NCI-H1092 (cell line): ENCODE data around the gene RBM47.

Experiments
- DNase-seq: peaks from one replicate; lab custom pipeline; 2025; lab: John Stamatoyannopoulos, UW

Gene RBM47

GRCh38 chr4:40586729-40587128, 42.9 kb downstream of the RBM47 start:
- DNase-seq, result no peak

DNA sequence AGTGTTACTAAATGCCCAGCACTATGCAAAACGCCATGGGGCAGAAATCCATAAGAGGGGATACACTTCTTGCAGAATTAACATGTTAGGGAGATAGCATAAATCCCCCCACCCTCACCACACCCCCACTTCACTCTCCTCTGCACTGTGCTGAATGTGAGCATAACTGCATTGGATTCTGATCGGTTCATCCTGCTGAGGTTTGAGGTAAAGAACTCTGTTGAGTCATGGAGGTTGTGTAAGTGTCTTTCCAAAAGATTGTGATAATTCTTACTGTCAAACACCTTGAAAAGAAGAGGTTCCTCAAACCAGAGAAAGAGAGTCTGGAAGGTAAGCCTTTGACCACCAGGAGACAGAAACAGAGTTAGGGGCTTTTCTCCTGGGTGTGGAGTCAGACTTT, 43.6 kb downstream of the RBM47 start:
- DNase-seq, result no peak

DNA sequence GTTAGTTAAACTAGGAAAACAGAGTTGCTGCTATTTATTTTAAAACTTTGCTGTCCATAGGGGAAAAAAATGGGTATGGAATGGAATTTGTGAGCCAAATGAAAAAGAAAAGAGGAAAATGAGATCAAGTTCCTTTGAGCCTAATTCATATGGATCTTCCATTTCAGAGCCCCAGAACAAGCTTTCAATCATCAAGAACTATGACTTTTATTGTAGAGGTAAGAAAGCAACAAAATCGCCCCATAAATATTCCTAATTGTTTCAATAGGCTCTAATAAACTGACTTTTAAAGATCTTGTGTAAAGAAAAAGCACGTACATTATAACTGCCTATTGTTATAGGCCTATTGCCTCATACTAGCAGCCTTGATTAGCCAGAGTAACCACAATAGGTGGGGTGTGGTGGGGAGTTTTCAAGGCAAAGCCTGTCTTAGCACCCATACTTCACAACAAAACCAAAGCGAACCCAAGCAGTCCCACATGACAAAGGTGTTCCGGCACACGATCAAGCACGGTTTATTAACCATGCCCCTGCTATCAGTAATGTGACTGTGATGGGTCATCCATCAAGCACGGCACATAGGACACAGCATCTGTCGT, 44.4 kb downstream of the RBM47 start:
- DNase-seq, result no peak

GRCh38 chr4:40584517-40585141, 45.0 kb downstream of the RBM47 start:
- DNase-seq, result no peak

DNA sequence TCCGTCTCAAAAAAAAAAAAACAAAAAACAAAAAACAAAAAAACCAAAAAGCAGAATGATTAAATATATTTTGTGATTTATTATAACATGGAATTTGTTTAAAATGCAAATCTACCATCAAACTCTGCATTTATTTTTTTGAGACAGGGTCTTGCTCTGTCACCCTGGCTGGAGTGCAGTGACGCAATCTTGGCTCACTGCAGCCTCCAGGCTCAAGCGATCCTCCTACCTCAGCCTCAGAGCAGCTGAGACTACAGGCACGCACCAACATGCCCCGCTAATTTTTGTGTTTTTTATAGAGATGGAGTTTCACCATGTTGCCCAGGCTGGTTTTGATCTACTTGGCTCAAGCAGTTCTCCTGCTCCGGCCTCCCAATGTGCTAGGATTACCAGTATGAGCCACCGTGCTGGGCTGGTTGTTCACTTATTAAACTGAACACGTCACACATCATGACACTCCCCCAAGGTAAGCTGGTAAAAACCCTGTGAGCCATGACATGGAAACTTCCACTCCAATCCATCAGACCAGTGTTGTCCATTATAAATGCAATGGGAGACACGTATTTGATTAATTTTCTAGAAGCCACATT, 45.7 kb downstream of the RBM47 start:
- DNase-seq, result no peak

DNA sequence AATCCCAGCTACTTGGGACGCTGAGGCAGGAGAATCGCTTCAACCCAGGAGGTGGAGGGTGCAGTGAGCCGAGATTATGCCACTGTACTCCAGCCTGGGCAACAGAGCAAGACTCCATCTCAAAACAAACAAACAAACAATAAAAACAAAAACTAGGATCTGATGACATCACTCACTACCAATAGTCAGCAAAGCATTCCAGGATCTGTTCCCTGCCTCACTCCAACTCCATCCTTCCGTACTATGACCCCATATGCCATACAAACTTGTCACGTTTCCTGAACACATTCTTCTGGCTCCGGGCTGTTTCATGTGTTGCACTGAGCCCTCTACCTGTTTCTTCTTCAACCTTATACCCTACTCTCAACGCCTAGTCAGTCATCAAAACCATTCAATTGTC, 47.3 kb downstream of the RBM47 start:
- DNase-seq, result no peak

- DNase-seq, result no peak
Observed at GRCh38 chr4:40581254-40582140, 48.2 kb downstream of the RBM47 start.

GRCh38 chr4:40579983-40580382, 49.7 kb downstream of the RBM47 start:
- no peak for DNase-seq

DNA sequence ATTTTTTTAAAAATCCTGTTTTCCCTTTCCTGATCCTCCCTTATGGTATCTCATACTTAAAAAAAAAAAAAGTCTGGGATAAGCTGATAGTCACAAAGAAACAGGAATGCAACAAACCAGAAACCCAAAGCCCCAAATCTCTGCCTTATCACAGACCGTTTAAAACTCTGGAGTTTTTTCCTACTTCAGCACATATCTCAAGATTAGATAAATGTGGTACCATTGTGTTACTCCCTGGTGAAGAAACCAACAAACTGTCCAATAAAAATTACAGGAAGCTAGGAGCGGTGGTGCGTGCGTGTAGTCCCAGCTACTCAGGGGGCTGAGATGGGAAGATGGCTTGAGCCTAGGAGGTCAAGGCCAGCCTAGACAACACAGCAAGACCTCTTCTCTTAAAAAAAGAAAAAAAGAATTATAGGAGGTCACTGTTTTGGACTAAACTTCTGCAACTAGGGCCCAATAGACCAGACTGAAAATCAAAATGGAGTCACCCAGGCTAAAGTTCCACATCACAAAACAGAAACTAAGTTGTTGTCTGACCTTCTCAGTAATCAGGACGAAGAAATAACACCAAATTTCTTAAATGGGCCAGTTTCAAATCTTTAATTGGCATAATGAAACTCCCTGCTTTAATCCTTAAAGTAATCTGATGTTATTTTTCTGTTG, 51.9 kb downstream of the RBM47 start:
- DNase-seq, result no peak

DNA sequence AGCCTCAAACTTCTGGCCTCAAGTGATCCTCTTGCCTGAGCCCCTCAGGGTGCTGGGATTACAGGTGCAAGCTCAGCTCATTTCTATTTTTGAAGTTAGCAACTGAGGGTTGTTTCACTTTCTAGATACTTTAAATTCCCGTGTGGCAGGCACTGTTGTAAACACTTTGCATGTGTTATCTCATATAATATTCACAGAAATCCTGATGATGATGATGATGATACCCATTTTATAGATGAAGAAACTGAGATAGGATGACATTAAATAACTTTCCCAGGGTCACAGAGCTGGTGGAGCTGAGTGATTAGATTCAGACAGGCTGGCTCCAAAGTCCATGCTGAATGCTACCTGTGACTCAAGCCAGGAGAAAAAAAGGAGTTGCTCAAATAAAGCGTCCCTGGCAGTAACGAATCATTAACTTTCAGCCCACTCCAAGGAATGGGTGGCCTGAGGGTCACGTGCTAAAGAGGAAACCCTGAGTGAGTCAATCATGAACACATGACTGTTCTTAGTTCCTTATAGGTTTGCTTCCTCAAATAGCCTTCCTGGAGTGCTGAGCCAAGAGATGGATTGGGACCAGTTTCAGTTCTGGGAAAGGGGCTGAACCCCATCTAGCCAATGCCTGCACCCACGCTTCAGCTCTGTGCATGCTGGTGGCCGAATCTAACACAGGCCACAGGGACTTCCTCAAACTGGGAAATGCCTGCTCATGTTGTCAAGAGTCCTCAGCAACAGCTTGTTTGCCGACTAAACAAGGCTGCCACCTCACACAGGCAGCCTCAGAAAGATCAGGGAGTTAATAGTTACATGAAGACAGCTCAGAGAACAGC, 52.8 kb downstream of the RBM47 start:
- peak; percentile 58 for DNase-seq

GRCh38 chr4:40575846-40576245, 53.8 kb downstream of the RBM47 start:
- no peak for DNase-seq

DNA sequence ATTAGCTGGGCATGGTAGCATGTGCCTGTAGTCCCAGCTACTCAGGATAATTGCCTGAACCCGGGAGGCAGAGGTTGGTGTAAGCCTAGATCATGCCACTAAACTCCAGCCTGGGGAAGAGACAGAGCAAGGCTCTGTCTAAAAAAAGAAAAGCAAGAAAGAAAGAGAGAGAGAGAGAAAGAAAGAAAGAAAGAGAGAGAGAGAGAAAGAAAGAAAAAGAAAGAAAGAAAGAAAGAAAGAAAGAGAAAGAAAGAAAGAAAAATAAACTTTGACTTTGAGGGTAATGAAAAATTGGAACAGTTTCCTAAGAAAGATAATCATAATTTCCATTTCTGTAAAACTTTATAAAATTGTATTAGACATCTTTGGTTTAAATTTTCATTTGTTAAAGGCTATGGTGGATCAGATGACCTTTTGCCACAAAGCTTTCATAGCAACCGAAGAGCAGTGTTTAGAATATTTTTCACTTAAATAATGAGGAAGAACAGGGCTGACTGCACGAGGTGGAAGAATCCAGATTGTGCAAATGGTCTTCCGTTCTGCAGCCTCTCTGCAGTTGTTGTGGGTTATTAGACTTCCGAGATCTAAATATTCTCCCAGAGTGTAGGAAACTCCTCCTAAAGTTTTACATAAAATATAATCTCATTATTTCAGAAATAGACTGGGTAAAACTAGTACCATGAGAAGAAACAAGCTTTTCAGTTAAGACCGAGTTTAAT, 55.9 kb downstream of the RBM47 start:
- DNase-seq, result no peak

GRCh38 chr4:40572692-40573310, 56.9 kb downstream of the RBM47 start:
- DNase-seq, result no peak

GRCh38 chr4:40571208-40571607, 58.5 kb downstream of the RBM47 start:
- no peak for DNase-seq

- DNase-seq, result no peak
Observed at GRCh38 chr4:40570348-40571077, 59.2 kb downstream of the RBM47 start.

DNA sequence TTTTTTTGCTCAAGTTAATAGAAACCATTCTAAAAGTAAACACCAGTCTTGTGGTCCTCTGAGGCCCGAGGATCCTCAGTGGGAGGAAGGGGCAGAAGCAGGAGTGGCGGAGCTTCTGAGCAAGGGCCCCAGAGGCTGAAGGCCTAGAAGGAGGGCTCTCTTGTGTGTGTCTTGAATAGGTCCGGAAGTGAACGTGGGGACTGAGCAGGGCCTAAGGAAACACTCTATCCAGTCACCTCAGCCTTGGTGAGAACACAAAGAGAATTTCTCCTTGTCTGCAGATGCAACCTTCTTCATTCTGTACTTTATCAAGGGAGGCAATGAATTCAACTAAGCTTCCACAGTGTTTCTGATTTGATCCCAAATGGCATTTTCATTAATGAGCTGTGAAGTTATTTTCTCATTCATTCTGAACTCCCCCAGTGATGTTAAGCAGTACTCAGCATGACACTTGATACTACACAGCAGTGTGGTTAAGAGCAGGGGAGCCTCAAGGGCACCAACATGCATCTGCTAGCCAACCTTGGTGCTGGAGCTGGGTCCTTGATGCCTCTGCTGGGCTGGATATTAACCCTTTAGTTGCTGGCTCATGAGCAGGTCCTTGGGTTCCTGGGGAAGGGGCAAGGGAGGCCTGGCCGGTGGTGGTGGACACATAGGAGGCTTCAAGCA, 64.7 kb downstream of the RBM47 start:
- no peak for DNase-seq

DNA sequence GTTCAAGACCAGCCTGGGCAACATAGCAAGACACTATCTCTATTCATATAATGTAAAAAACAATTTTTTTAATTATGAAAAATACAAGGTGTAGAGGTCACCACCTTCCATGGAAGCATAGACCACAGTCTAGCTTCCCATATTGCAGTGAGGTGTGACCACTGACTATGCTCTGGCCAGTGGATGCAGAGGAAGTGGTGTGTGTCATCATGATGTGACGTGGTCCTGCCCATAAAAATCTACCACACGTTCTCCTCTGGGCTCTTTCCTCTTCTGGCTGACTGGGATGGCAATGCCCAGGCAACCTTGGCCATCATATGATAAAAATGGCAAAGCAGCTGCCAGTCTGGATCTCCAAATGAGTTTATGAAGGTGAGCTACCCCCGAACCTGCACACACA, 65.7 kb downstream of the RBM47 start:
- DNase-seq, result no peak

DNA sequence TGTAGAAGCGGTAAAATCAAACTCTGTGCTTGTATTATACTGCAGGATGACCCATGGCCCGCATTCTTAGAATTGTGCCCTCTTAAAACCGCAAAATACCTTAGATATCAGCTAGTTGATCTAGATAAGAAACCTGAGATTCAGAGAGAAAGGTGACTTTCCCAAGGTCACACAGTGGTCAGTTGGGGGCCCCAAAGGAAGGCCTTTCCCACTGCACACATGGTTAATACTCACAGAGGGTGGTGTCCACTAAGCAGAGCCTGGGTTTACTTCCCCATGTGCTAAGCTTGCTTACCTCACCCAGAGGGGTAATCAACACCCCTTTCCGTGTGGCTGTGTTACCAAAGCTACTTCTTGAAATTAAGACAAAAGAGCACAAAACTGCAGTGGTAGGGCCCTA, 66.3 kb downstream of the RBM47 start:
- no peak for DNase-seq

DNA sequence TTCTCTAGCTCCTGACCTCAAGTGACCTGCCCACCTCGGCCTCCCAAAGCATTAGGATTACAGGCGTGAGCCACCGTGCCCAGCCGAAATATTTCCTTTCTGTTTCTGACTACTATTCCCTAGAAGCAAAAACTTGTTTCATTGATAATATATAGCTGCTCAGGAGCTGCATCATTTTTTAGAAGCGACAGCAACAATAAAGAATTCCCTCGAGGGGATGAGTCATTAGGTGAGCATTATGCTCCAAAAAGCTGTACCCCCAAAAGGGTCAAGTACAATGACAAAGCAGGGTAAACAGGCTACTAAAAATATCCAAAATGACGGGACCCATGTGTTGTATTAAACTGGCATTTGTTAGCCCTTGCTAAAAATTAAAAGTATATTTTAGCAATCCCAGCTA, 67.0 kb downstream of the RBM47 start:
- DNase-seq, result no peak
